SK-N-SH (cell line): ENCODE measurements around the gene PHGDH. TPM values are rescaled to one million over a fixed set of nuclear protein-coding genes. Genes with fewer than 3 reads are reported as not detected.

Experiments
- CTCF ChIA-PET: fragments of 300-600, 350-600 bp; formaldehyde crosslinking; extraction: SDS; loops from one replicate; lab custom pipeline; 2021; lab: Yijun Ruan, JAX
- POLR2A ChIA-PET: fragments of 350-600 bp; sonication (Branson Sonifier 250); formaldehyde crosslinking; extraction: SDS; loops from one replicate; lab custom pipeline; 2020; ENCODE audit warnings: antibody characterized with exemption, inconsistent platforms; lab: Yijun Ruan, JAX
- DNase-seq: peaks from one replicate; pipeline ENCODE4 v3.0.0; 2012
- H2AFZ ChIP-seq: fragments of 200-600 bp; sonication (generic); 2 replicates; pipeline ENCODE4 v1.8.1; 2016; ENCODE audit warnings: antibody characterized with exemption, mild to moderate bottlenecking, low read depth
- H3F3A ChIP-seq: fragments of 200-600 bp; sonication (generic); replicated peaks from 2 replicates; pipeline ENCODE3; 2016; ENCODE audit warnings: antibody characterized with exemption, mild to moderate bottlenecking; ENCODE audit not compliant: insufficient read depth
- H3K27ac ChIP-seq, 2 experiments: fragments of 200-500 bp in 1 of 2; fragments of 200-600 bp in 1 of 2; sonication (Bioruptor generic) in 1 of 2; sonication (generic), shearing (Covaris generic) in 1 of 2; 2 replicates each; pipeline versions ENCODE4 v1.5.1 to v1.6.1; 2014 to 2016; ENCODE audit warnings: low read depth in 2 of 2, inconsistent platforms in 1 of 2, low read length in 1 of 2, mild to moderate bottlenecking in 1 of 2, mixed read lengths in 1 of 2
- H3K27me3 ChIP-seq: fragments of 200-600 bp; sonication (generic), shearing (Covaris generic); 2 replicates; pipeline ENCODE4 v1.6.1; 2016; ENCODE audit warnings: mixed run types; ENCODE audit not compliant: insufficient read depth
- H3K36me3 ChIP-seq, 2 experiments: fragments of 200-500 bp in 1 of 2; fragments of 200-600 bp in 1 of 2; sonication (Bioruptor generic) in 1 of 2; sonication (generic) in 1 of 2; replicated peaks in 1 of 2; 2 replicates each; pipeline versions ENCODE3 to v1.5.1; 2014 to 2016; ENCODE audit warnings: low read length in 1 of 2, mild to moderate bottlenecking in 1 of 2; ENCODE audit not compliant: insufficient read depth in 2 of 2, control insufficient read depth in 1 of 2
- H3K4me1 ChIP-seq, 2 experiments: fragments of 200-500 bp in 1 of 2; fragments of 200-600 bp in 1 of 2; sonication (Bioruptor generic) in 1 of 2; sonication (generic), shearing (Covaris generic) in 1 of 2; 2 replicates each; pipeline versions ENCODE4 v1.5.1 to v1.6.1; 2014 to 2016; ENCODE audit warnings: low read depth in 1 of 2, low read length in 1 of 2, mixed run types in 1 of 2; ENCODE audit not compliant: insufficient read depth in 2 of 2, control insufficient read depth in 1 of 2
- H3K4me2 ChIP-seq: fragments of 200-600 bp; sonication (generic), shearing (Covaris generic); 2 replicates; pipeline ENCODE4 v1.6.1; 2017; ENCODE audit warnings: mixed run types
- H3K4me3 ChIP-seq, 2 experiments: fragments of 200-500 bp in 1 of 2; fragments of 200-600 bp in 1 of 2; sonication (Bioruptor generic) in 1 of 2; sonication (generic), shearing (Covaris generic) in 1 of 2; 2 replicates each; pipeline versions ENCODE4 v1.5.1 to v1.8.1; 2014 to 2016; ENCODE audit warnings: low read depth in 2 of 2, inconsistent platforms in 1 of 2, low read length in 1 of 2, mild to moderate bottlenecking in 1 of 2, mixed read lengths in 1 of 2, moderate library complexity in 1 of 2
- H3K79me2 ChIP-seq: fragments of 200-600 bp; sonication (generic); 2 replicates; pipeline ENCODE4 v1.8.1; 2017; ENCODE audit warnings: mild to moderate bottlenecking; ENCODE audit not compliant: insufficient read depth
- H3K9ac ChIP-seq: fragments of 200-600 bp; sonication (generic); 2 replicates; pipeline ENCODE4 v1.6.1; 2017; ENCODE audit warnings: mixed run types
- H3K9me2 ChIP-seq: fragments of 200-600 bp; sonication (generic); 2 replicates; pipeline ENCODE4 v1.6.1; 2017; ENCODE audit warnings: mixed run types
- H3K9me3 ChIP-seq: fragments of 200-600 bp; sonication (generic); 2 replicates; pipeline ENCODE4 v1.6.1; 2017; ENCODE audit warnings: mixed run types, mild to moderate bottlenecking, moderate library complexity
- H4K20me1 ChIP-seq: fragments of 200-600 bp; sonication (generic); 2 replicates; pipeline ENCODE4 v1.6.1; 2017; ENCODE audit warnings: mild to moderate bottlenecking, mixed run types; ENCODE audit not compliant: insufficient read depth
- ELF1 ChIP-seq: IDR thresholded peaks from 2 replicates; pipeline ENCODE4 v1.4.0; 2012
- EZH2phosphoT487 ChIP-seq: fragments of 200-600 bp; sonication (generic); IDR thresholded peaks from 2 replicates; pipeline ENCODE4 v1.6.1; 2017; ENCODE audit warnings: low read depth, mixed run types, mild to moderate bottlenecking, antibody characterized with exemption, moderate library complexity, borderline replicate concordance
- FOSL2 ChIP-seq: IDR thresholded peaks from 2 replicates; pipeline ENCODE4 v1.4.0; 2012; ENCODE audit warnings: low read depth, mild to moderate bottlenecking, moderate library complexity, borderline replicate concordance
- FOXM1 ChIP-seq: IDR thresholded peaks from 2 replicates; pipeline ENCODE4 v1.4.0; 2012; ENCODE audit warnings: low read depth, mild to moderate bottlenecking
- GABPA ChIP-seq: IDR thresholded peaks from 2 replicates; pipeline ENCODE4 v1.4.0; 2012; ENCODE audit warnings: low read depth, mild to moderate bottlenecking
- GATA2 ChIP-seq: sonication (generic); formaldehyde crosslinking; IDR thresholded peaks from 2 replicates; pipeline ENCODE4 v1.5.0; 2020; ENCODE audit warnings: mild to moderate bottlenecking, missing genetic modification reagents
- MEF2A ChIP-seq: IDR thresholded peaks from 2 replicates; pipeline ENCODE4 v1.4.0; 2012; ENCODE audit warnings: low read depth, borderline replicate concordance
- NRF1 ChIP-seq: IDR thresholded peaks from 2 replicates; pipeline ENCODE4 v1.6.1; 2012; ENCODE audit warnings: low read depth, mild to moderate bottlenecking, low read length
- RAD21 ChIP-seq: IDR thresholded peaks from 2 replicates; pipeline ENCODE4 v1.6.1; 2012; ENCODE audit warnings: mild to moderate bottlenecking, low read length
- RCOR1 ChIP-seq: fragments of 150-350 bp; IDR thresholded peaks from 2 replicates; pipeline ENCODE4 v1.6.1; 2017; ENCODE audit warnings: antibody characterized with exemption, low read length
- RFX5 ChIP-seq: IDR thresholded peaks from 2 replicates; pipeline ENCODE4 v1.6.1; 2012; ENCODE audit warnings: mild to moderate bottlenecking, improper control_type of control experiment, low read length
- SMC3 ChIP-seq: IDR thresholded peaks from 2 replicates; pipeline ENCODE4 v1.6.1; 2012; ENCODE audit warnings: low read depth, low read length, improper control_type of control experiment
- TAF1 ChIP-seq: IDR thresholded peaks from 2 replicates; pipeline ENCODE4 v1.6.1; 2012; ENCODE audit warnings: low read depth, mild to moderate bottlenecking, low read length, moderate library complexity, borderline replicate concordance
- YY1 ChIP-seq: IDR thresholded peaks from 2 replicates; pipeline ENCODE4 v1.4.0; 2012; ENCODE audit warnings: low read depth, mild to moderate bottlenecking
- WGBS: methylation state at CpG from one replicate; pipeline ENCODE4 v1.1.6; 2017; ENCODE audit warnings: low lambda C conversion rate; 5-methylcytosine and 5-hydroxymethylcytosine counted together
- polyA plus RNA-seq, 3 experiments: library from polyadenylated mRNA; depleted of rRNA; stranded (reverse); fragments of >200 nt; gene quantifications; 2 replicates each; pipeline ENCODE4 v1.2.3, GENCODE V29; 2012
- TF ChIP-seq, protein P1 (sequence below): IDR thresholded peaks from 2 replicates; pipeline ENCODE4 v1.6.1; 2012; ENCODE audit warnings: mild to moderate bottlenecking, low read depth, low read length, moderate library complexity
- TF ChIP-seq, protein P2 (sequence below): IDR thresholded peaks from 2 replicates; pipeline ENCODE4; 2012

Gene PHGDH
- polyA plus RNA-seq, 1 of the 3 experiments (the other 2 are of a cell fraction): 30.2 TPM

DNA sequence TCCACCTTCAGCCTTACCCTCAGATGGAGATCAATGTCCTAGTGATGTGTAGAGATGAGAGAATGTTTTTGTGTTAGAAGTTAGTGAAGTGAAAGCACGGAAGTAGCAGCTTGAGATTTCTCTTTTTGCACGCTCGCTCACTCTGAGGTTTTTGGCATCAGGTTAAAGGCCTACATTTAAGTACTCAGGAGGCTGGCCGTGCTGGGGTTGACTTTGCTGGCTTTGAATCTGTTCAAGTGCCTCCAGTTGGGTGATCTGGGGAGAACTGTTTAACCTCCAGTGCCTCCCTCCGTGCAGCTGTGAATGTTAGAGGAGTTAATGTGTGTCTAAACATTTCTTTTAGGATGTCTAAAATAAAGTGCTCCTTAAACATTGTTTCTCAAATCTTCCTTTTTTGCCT is 13.9 kb downstream of the PHGDH start:
- Histone ChIP-seq H3K9me3 (no peaks in the 10 kb centered on the region), H2AFZ (no peak overlapping the region), H3K36me3 (peaks cover 27 to 82% of the 10 kb centered on the region in 2 experiments), H3K4me3 (no peak overlapping the region)
- CTCF ChIA-PET: interaction anchor here (1.4 to 5.1 kb wide), 2 partner anchors 19 to 50 kb away, joined by 3 to 26 read pairs; no protein-coding TSS in a partner anchor
- no peak for TF ChIP-seq RAD21
- TF ChIP-seq, protein P1, sequence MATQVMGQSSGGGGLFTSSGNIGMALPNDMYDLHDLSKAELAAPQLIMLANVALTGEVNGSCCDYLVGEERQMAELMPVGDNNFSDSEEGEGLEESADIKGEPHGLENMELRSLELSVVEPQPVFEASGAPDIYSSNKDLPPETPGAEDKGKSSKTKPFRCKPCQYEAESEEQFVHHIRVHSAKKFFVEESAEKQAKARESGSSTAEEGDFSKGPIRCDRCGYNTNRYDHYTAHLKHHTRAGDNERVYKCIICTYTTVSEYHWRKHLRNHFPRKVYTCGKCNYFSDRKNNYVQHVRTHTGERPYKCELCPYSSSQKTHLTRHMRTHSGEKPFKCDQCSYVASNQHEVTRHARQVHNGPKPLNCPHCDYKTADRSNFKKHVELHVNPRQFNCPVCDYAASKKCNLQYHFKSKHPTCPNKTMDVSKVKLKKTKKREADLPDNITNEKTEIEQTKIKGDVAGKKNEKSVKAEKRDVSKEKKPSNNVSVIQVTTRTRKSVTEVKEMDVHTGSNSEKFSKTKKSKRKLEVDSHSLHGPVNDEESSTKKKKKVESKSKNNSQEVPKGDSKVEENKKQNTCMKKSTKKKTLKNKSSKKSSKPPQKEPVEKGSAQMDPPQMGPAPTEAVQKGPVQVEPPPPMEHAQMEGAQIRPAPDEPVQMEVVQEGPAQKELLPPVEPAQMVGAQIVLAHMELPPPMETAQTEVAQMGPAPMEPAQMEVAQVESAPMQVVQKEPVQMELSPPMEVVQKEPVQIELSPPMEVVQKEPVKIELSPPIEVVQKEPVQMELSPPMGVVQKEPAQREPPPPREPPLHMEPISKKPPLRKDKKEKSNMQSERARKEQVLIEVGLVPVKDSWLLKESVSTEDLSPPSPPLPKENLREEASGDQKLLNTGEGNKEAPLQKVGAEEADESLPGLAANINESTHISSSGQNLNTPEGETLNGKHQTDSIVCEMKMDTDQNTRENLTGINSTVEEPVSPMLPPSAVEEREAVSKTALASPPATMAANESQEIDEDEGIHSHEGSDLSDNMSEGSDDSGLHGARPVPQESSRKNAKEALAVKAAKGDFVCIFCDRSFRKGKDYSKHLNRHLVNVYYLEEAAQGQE: no peak
- no peak for TF ChIP-seq TAF1
- TF ChIP-seq GABPA: no peak
- TF ChIP-seq RCOR1: no peak
- no peak for TF ChIP-seq FOSL2
- TF ChIP-seq ELF1: no peak
- no peak for TF ChIP-seq RFX5
- no peak for TF ChIP-seq FOXM1
- TF ChIP-seq NRF1: no peak
- no peak for TF ChIP-seq YY1
- TF ChIP-seq GATA2 (CRISPR knock-in tag): no peak
- no peak for TF ChIP-seq MEF2A
- TF ChIP-seq, all 33 proteins: peak for 0
- no peaks in the 10 kb centered on the region for H3K27me3 ChIP-seq
- no peaks in the 10 kb centered on the region for H4K20me1 ChIP-seq
- DNase-seq: no peak
- no peaks in the 10 kb centered on the region for H3K79me2 ChIP-seq
- no peak overlapping the region for H3K9ac ChIP-seq
- no peaks in the 10 kb centered on the region for H3K9me2 ChIP-seq
- H3F3A ChIP-seq: no peaks in the 10 kb centered on the region
- WGBS: 95% methylated on average over 4 of the region's 5 CpGs
- H3K27ac ChIP-seq: no peak overlapping the region
- peaks cover 0 to 4% of the 10 kb centered on the region in 2 experiments; a peak in 1 of 4 replicates for H3K4me1 ChIP-seq
- H3K4me2 ChIP-seq: no peak overlapping the region
- POLR2A ChIA-PET: interaction anchor here (1.6 kb wide), 1 partner anchor 13 kb away, joined by 5 read pairs; no protein-coding TSS in a partner anchor

DNA sequence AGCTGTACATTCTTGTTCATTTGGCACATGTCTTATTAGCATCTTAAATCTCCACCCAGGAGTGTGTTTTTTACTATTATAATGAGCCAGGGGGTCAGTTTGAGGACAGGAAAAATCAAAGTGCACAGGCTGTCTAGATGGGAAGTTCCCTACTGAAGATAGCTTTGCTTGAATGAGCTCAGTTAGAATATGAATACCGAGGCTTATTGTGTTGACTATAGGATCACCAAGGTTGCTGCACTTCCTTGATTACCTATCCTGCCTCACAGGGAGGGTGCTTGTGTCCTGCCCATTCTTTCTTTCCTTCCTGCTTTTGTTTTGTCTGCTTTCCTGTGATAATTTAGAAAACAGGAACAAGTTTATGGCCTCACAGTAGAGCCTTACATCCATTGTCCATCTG is 16.3 kb downstream of the PHGDH start:
- Histone ChIP-seq H3K4me2 (no peak overlapping the region), H3K27ac (no peak overlapping the region)
- TF ChIP-seq, protein P2, sequence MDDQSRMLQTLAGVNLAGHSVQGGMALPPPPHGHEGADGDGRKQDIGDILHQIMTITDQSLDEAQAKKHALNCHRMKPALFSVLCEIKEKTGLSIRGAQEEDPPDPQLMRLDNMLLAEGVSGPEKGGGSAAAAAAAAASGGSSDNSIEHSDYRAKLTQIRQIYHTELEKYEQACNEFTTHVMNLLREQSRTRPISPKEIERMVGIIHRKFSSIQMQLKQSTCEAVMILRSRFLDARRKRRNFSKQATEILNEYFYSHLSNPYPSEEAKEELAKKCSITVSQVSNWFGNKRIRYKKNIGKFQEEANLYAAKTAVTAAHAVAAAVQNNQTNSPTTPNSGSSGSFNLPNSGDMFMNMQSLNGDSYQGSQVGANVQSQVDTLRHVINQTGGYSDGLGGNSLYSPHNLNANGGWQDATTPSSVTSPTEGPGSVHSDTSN: no peak
- no peak for TF ChIP-seq EZH2phosphoT487
- TF ChIP-seq TAF1: no peak
- no peak for TF ChIP-seq SMC3
- TF ChIP-seq, all 33 proteins: peak for 0
- WGBS: 94% methylated on average over 1 of the region's 1 CpG
- H3K4me3 ChIP-seq: no peak overlapping the region
- CTCF ChIA-PET: interaction anchor here (0.9 to 5.1 kb wide), 3 partner anchors 10 to 116 kb away, joined by 3 to 26 read pairs (median 3); no protein-coding TSS in a partner anchor
- no peak for DNase-seq
- peaks cover 0 to 14% of the 10 kb centered on the region in 2 experiments; a peak in 1 of 4 replicates for H3K4me1 ChIP-seq
- H3F3A ChIP-seq: no peaks in the 10 kb centered on the region
- H3K9ac ChIP-seq: no peak overlapping the region
- POLR2A ChIA-PET: no interaction called here
- no peaks in the 10 kb centered on the region for H3K27me3 ChIP-seq
- peaks cover 28 to 78% of the 10 kb centered on the region in 2 experiments for H3K36me3 ChIP-seq
- H3K9me3 ChIP-seq: no peaks in the 10 kb centered on the region
- H3K79me2 ChIP-seq: no peaks in the 10 kb centered on the region
- H2AFZ ChIP-seq: no peak overlapping the region
- H3K9me2 ChIP-seq: no peaks in the 10 kb centered on the region
- no peaks in the 10 kb centered on the region for H4K20me1 ChIP-seq
